Activated naive CD4-positive, alpha-beta T cell treated with anti-CD3 and anti-CD28 coated beads for 36 hours (primary cell): ENCODE measurements around the gene SH3BP4. TPM values are rescaled to one million over a fixed set of nuclear protein-coding genes. Genes with fewer than 3 reads are reported as not detected.

ENCODE experiments used
- CTCF ChIA-PET: fragments of 350-600 bp; sonication (Branson Sonifier 250); formaldehyde crosslinking; loops from one replicate; lab custom pipeline; 2021; ENCODE audit warnings: antibody characterized with exemption; lab: Charles Lee
- DNase-seq: peaks from one replicate; pipeline ENCODE4 v3.0.0-alpha.2; 2020
- H3K27ac Mint-ChIP-seq: one replicate; pipeline ENCODE4 v1.8.0; 2021; ENCODE audit warnings: mild to moderate bottlenecking, mixed read lengths
- H3K27me3 Mint-ChIP-seq: one replicate; pipeline ENCODE4 v1.8.0; 2021; ENCODE audit warnings: low read depth, mixed read lengths
- H3K36me3 Mint-ChIP-seq: one replicate; pipeline ENCODE4 v1.8.0; 2021; ENCODE audit warnings: low read depth, mixed read lengths
- H3K4me1 Mint-ChIP-seq: one replicate; pipeline ENCODE4 v1.8.0; 2021; ENCODE audit warnings: low read depth, mixed read lengths
- H3K4me3 Mint-ChIP-seq: one replicate; pipeline ENCODE4 v1.8.0; 2021; ENCODE audit warnings: mild to moderate bottlenecking, moderate library complexity, mixed read lengths
- H3K9me3 Mint-ChIP-seq: one replicate; pipeline ENCODE4 v1.8.0; 2021; ENCODE audit warnings: mixed read lengths
- intact Hi-C: fragments of 100-400 bp; cut with micrococcal nuclease; formaldehyde crosslinking; loops from one replicate; pipeline ENCODE4 v1.15.1; 2023
- total RNA-seq, 2 experiments: library from RNA; stranded (reverse); gene quantifications; one replicate each; pipeline ENCODE4 v1.2.3, GENCODE V29; 2021

Gene SH3BP4
- total RNA-seq, 2 experiments from 2014 or later = 0.42 to 0.64 TPM

GRCh38 chr2:235002198-235003095 is 50.6 kb downstream of the SH3BP4 start:
- CTCF ChIA-PET = no interaction called here
- H3K4me3 Mint-ChIP-seq = no peak overlapping the region
- DNase-seq = no peak
- H3K36me3 Mint-ChIP-seq = no peaks in the 10 kb centered on the region
- no peaks in the 10 kb centered on the region for H3K27me3 Mint-ChIP-seq
- no peaks in the 10 kb centered on the region for H3K4me1 Mint-ChIP-seq
- H3K9me3 Mint-ChIP-seq = no peaks in the 10 kb centered on the region
- intact Hi-C loops = no loop called here
- no peak overlapping the region for H3K27ac Mint-ChIP-seq

GRCh38 chr2:235003096-235003775 is 51.4 kb downstream of the SH3BP4 start:
- Mint-ChIP-seq H3K4me1 (no peaks in the 10 kb centered on the region), H3K36me3 (no peaks in the 10 kb centered on the region), H3K27me3 (no peaks in the 10 kb centered on the region), H3K4me3 (no peak overlapping the region), H3K9me3 (no peaks in the 10 kb centered on the region), H3K27ac (no peak overlapping the region)
- CTCF ChIA-PET = no interaction called here
- intact Hi-C loops = no loop called here
- DNase-seq = no peak

- H3K9me3 Mint-ChIP-seq = no peaks in the 10 kb centered on the region
- DNase-seq = no peak
- no peaks in the 10 kb centered on the region for H3K36me3 Mint-ChIP-seq
- intact Hi-C loops = no loop called here
- no peak overlapping the region for H3K27ac Mint-ChIP-seq
- H3K4me3 Mint-ChIP-seq = no peak overlapping the region
- no peaks in the 10 kb centered on the region for H3K4me1 Mint-ChIP-seq
- H3K27me3 Mint-ChIP-seq = no peaks in the 10 kb centered on the region
- CTCF ChIA-PET = no interaction called here
Measured at GRCh38 chr2:235004329-235004903, 52.6 kb downstream of the SH3BP4 start.

- Mint-ChIP-seq H3K27me3 (no peaks in the 10 kb centered on the region), H3K9me3 (no peaks in the 10 kb centered on the region), H3K36me3 (no peaks in the 10 kb centered on the region), H3K27ac (no peak overlapping the region), H3K4me1 (no peaks in the 10 kb centered on the region), H3K4me3 (no peak overlapping the region)
- intact Hi-C loops = no loop called here
- no peak for DNase-seq
- CTCF ChIA-PET = no interaction called here
Measured at GRCh38 chr2:235005023-235005422, 53.2 kb downstream of the SH3BP4 start.

DNA sequence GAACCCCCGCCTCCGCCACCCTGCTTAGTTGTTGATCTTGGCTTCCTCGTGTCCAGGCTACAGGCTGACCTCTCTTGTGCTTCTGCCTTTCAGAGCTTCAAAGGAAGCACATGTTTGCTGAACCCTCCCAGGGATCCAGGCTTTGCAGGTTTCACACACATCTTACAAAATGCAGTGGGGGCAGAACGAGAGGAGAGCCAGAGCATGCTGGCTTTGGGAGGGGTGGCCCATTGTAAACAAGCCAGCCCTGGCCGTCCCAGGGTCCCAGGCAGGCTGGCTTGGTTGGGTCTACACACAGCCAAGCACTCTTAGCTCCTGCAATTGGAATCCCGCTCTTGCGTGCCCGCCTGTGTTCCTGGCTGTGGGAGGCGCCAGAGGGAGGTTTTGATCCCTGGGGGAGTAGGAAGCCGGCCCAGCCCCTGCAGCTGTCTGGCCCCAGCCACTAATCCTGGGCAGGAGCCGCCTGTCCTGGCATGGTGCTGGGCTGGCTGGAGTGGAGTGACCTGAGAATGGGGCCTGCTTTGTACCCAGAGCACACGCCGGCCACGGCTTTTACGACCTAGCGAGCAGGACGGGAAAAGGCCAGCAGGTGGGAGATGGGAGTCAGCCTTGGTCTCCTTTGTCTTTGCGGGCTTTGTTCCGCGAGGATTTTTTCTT is 53.9 kb downstream of the SH3BP4 start:
- Mint-ChIP-seq H3K36me3 (no peaks in the 10 kb centered on the region), H3K27ac (no peak overlapping the region), H3K4me3 (no peak overlapping the region), H3K9me3 (no peaks in the 10 kb centered on the region), H3K4me1 (no peaks in the 10 kb centered on the region), H3K27me3 (no peaks in the 10 kb centered on the region)
- intact Hi-C loops = no loop called here
- CTCF ChIA-PET = no interaction called here
- DNase-seq = no peak

GRCh38 chr2:235006461-235006860 is 54.6 kb downstream of the SH3BP4 start:
- Mint-ChIP-seq H3K9me3 (no peaks in the 10 kb centered on the region), H3K4me3 (no peak overlapping the region), H3K27ac (no peak overlapping the region), H3K27me3 (no peaks in the 10 kb centered on the region), H3K36me3 (no peaks in the 10 kb centered on the region), H3K4me1 (no peaks in the 10 kb centered on the region)
- CTCF ChIA-PET = no interaction called here
- DNase-seq = no peak
- intact Hi-C loops = no loop called here

- Mint-ChIP-seq H3K9me3 (no peaks in the 10 kb centered on the region), H3K4me1 (no peaks in the 10 kb centered on the region), H3K27me3 (no peaks in the 10 kb centered on the region), H3K27ac (no peak overlapping the region), H3K4me3 (no peak overlapping the region), H3K36me3 (no peaks in the 10 kb centered on the region)
- CTCF ChIA-PET = interaction anchor here (0.6 kb wide), 1 partner anchor 185 kb away, joined by 3 read pairs; no protein-coding TSS in a partner anchor
- intact Hi-C loops = no loop called here
- no peak for DNase-seq
Measured at GRCh38 chr2:235006986-235007385, 55.2 kb downstream of the SH3BP4 start.

DNA sequence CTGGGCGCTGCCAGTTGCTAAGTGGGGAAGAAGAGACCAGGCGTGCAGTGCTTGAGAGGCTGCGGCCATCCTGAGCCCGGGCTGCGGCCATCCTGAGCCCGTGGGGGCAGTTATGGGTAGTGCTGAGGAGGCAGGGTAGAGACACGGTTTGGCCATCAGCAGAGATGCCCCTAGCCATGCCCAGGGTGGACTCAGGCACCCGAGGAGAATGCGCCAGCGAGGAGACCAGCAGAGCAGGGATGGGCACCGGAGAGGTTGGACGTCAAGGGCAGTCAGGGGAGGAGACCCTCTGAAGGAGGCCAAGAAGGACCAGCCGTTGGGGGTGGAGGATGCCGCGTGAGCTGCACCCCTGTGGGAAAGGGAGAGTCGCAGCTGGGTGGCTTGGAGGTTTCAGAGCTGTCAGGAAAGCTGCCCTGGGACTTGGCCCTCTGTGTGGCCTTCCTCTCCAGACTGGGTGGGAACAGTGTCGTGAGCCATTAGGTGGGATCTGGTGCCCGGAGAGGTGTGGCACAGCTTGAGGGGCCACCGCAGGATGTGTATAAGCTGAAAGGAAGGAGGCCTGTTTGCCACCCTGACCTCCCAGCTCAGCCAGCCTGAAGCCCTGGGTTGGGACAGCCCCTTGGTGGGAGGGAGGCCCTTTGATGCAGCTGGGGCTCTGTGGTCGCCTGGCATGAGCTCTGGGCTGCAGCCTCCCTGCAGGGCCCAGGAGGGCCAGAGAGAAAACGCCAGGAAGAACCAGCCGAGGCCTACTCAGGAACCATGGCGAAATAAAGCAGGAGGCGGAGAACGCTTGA is 56.0 kb downstream of the SH3BP4 start:
- Mint-ChIP-seq H3K27me3 (no peaks in the 10 kb centered on the region), H3K27ac (no peak overlapping the region), H3K4me3 (no peak overlapping the region), H3K36me3 (no peaks in the 10 kb centered on the region), H3K4me1 (no peaks in the 10 kb centered on the region), H3K9me3 (no peaks in the 10 kb centered on the region)
- intact Hi-C loops = no loop called here
- CTCF ChIA-PET = no interaction called here
- no peak for DNase-seq

DNA sequence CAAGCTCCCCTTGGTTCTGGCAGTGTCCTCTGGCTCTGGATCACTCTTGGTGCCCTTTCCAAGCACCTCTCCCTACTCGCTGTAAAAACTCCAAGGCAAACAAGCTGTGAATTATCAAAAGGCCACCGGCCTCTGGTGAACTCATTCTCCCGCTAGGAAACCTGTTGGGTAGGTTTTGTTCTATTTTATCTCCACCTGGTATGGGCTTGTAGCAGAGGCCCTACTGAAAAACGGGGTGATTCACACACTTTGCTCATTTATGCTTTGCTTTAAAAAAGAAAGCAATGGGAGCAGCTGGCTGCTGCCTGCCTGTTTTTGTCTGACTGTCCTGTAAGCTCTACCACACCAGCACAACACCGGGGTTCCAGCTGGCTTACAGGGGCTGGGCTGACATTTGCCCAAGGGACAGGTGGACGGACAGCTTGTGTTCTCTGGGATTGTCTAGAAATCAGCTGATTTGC is 56.8 kb downstream of the SH3BP4 start:
- H3K4me1 Mint-ChIP-seq = no peaks in the 10 kb centered on the region
- CTCF ChIA-PET = interaction anchor here (1.1 kb wide), 1 partner anchor 585 kb away, joined by 3 read pairs; no protein-coding TSS in a partner anchor
- H3K27me3 Mint-ChIP-seq = no peaks in the 10 kb centered on the region
- no peaks in the 10 kb centered on the region for H3K9me3 Mint-ChIP-seq
- intact Hi-C loops = no loop called here
- DNase-seq = no peak
- H3K27ac Mint-ChIP-seq = no peak overlapping the region
- no peak overlapping the region for H3K4me3 Mint-ChIP-seq
- no peaks in the 10 kb centered on the region for H3K36me3 Mint-ChIP-seq

- no peaks in the 10 kb centered on the region for H3K9me3 Mint-ChIP-seq
- H3K27me3 Mint-ChIP-seq = no peaks in the 10 kb centered on the region
- DNase-seq = no peak
- H3K27ac Mint-ChIP-seq = no peak overlapping the region
- H3K36me3 Mint-ChIP-seq = no peaks in the 10 kb centered on the region
- CTCF ChIA-PET = interaction anchor here (1.1 kb wide), 1 partner anchor 585 kb away, joined by 3 read pairs; no protein-coding TSS in a partner anchor
- H3K4me3 Mint-ChIP-seq = no peak overlapping the region
- H3K4me1 Mint-ChIP-seq = no peaks in the 10 kb centered on the region
- intact Hi-C loops = no loop called here
Measured at GRCh38 chr2:235009081-235009480, 57.3 kb downstream of the SH3BP4 start.

DNA sequence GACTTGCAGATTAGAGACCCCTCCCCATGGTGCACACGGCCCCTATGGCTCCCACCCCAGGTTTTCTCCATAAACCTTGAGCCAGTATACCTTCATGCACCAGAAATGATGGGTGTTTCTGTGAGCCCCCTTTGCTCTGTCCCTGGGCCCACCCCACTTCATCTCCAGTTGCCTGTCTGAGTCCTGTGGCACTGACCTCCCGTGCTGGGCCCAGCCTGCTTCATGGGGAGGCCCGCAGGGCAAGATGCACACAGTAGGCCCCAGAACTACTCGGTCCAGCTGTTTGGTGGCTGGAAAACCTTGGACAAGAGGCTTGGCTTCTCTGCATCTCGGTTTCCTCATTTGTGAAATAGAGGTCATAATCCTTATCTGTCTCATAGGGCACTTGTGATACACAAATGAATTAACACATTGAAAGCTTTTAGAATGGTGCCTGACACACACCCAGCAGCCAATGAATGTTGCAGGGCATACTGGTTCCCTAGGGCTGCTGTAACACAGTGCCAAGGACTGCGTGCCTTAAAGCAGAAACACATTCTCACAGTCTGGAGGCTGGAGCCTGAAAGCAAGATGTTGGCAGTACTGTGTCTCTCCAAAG is 58.4 kb downstream of the SH3BP4 start:
- Mint-ChIP-seq H3K4me3 (no peak overlapping the region), H3K27ac (no peak overlapping the region), H3K36me3 (no peaks in the 10 kb centered on the region), H3K27me3 (no peaks in the 10 kb centered on the region), H3K9me3 (no peaks in the 10 kb centered on the region), H3K4me1 (no peaks in the 10 kb centered on the region)
- no peak for DNase-seq
- intact Hi-C loops = no loop called here
- CTCF ChIA-PET = no interaction called here
